ENCODE results near the gene SLC43A3. TPM values are rescaled to one million over a fixed set of nuclear protein-coding genes. Genes with fewer than 3 reads are reported as not detected.

SLC43A3 gene
- total and polyA plus RNA-seq, 7 donors, result 11.3 to 43.9 (median 25.2) TPM

- H3K4me1 ChIP-seq, result peaks cover 0 to 16% (median 15%) of the 10 kb centered on the region in 4 donors
- no peaks in the 10 kb centered on the region for H3K9me3 ChIP-seq
- intact Hi-C loops (cut with DNase I), result no loop called here
- DNase-seq, result no peak
- H3K27ac ChIP-seq, result no peak overlapping the region
- no peaks in the 10 kb centered on the region for H3K36me3 ChIP-seq
- peaks cover 0 to 48% (median 27%) of the 10 kb centered on the region in 3 donors for H3K27me3 ChIP-seq
- TF ChIP-seq POLR2A (IDR thresholded peaks at IDR 0.05) (no peak), POLR2AphosphoS5 (IDR thresholded peaks at IDR 0.05) (no peak), EP300 (IDR thresholded peaks at IDR 0.05) (no peak)
- TF ChIP-seq, protein P1, sequence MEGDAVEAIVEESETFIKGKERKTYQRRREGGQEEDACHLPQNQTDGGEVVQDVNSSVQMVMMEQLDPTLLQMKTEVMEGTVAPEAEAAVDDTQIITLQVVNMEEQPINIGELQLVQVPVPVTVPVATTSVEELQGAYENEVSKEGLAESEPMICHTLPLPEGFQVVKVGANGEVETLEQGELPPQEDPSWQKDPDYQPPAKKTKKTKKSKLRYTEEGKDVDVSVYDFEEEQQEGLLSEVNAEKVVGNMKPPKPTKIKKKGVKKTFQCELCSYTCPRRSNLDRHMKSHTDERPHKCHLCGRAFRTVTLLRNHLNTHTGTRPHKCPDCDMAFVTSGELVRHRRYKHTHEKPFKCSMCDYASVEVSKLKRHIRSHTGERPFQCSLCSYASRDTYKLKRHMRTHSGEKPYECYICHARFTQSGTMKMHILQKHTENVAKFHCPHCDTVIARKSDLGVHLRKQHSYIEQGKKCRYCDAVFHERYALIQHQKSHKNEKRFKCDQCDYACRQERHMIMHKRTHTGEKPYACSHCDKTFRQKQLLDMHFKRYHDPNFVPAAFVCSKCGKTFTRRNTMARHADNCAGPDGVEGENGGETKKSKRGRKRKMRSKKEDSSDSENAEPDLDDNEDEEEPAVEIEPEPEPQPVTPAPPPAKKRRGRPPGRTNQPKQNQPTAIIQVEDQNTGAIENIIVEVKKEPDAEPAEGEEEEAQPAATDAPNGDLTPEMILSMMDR (IDR thresholded peaks at IDR 0.05), result no peak
- no peak overlapping the region for H3K4me3 ChIP-seq
- 72 to 74% methylated on average over 5 of the region's 5 CpGs for WGBS, 2 donors
Measured at GRCh38 chr11:57474803-57475115, 47.8 kb upstream of the SLC43A3 start.

DNA sequence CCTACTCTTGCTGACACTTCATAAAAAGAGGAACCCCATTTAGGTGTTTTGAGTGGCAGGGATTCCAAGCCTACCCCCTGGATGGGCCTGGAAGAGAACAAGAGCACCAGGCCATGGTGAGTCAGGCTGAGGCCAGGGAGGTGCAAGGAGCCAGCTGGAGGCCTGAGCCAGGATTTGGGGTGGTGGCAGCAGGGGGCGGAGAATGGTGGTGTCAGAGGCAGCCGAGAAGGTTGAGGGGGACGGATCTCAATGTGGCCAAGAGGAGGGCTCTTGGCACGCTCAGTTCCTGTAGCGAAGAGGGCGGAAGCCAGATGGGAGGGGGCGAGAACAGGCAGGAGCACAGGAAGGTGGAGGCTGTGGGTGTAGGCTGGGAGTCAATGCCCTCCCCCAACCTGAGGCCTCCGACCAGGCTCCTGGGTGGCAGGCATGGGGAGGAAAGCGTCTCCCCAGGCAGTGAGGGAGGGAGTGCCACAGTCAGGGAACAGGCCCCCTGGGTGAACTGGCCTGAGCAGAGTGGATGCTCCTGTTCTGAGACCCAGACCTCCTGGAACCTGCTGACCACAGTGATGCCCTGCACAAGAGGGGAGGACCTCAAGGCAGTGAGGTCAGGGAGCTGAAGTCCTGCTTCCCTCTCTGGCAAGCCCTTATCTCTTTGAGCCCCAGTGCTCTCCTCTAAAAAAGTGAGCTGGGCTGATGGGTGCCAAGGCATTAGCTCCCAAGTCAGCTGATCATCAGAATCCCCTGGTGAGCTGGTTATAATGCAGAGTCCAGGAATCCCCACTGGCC lies 47.3 kb upstream of the SLC43A3 start:
- TF ChIP-seq EP300 (IDR thresholded peaks at IDR 0.05), result no peak
- TF ChIP-seq, protein P1 (IDR thresholded peaks at IDR 0.05), result no peak
- no peak for TF ChIP-seq POLR2A (IDR thresholded peaks at IDR 0.05)
- no peak for TF ChIP-seq POLR2AphosphoS5 (IDR thresholded peaks at IDR 0.05)
- Histone ChIP-seq H3K9me3 (no peaks in the 10 kb centered on the region), H3K27me3 (peaks cover 0 to 48% (median 27%) of the 10 kb centered on the region in 3 donors), H3K36me3 (no peaks in the 10 kb centered on the region), H3K4me3 (no peak overlapping the region), H3K27ac (no peak overlapping the region), H3K4me1 (peaks cover 0 to 16% (median 15%) of the 10 kb centered on the region in 4 donors)
- whole genome bisulfite sequencing, 2 donors, result 48 to 81% methylated on average over 9 of the region's 9 CpGs
- intact Hi-C loops (cut with DNase I), result no loop called here
- no peak for DNase-seq

GRCh38 chr11:57473285-57473841 lies 46.4 kb upstream of the SLC43A3 start:
- H3K4me3 ChIP-seq, result no peak overlapping the region
- WGBS, 2 donors, result 56 to 69% methylated on average over 6 of the region's 6 CpGs
- intact Hi-C loops (cut with DNase I), result no loop called here
- peaks cover 0 to 48% (median 27%) of the 10 kb centered on the region in 3 donors for H3K27me3 ChIP-seq
- no peaks in the 10 kb centered on the region for H3K9me3 ChIP-seq
- DNase-seq, result no peak
- TF ChIP-seq POLR2AphosphoS5 (IDR thresholded peaks at IDR 0.05) (no peak), EP300 (IDR thresholded peaks at IDR 0.05) (no peak), POLR2A (IDR thresholded peaks at IDR 0.05) (no peak)
- H3K27ac ChIP-seq, result no peak overlapping the region
- peaks cover 0 to 16% (median 15%) of the 10 kb centered on the region in 4 donors for H3K4me1 ChIP-seq
- H3K36me3 ChIP-seq, result no peaks in the 10 kb centered on the region

DNA sequence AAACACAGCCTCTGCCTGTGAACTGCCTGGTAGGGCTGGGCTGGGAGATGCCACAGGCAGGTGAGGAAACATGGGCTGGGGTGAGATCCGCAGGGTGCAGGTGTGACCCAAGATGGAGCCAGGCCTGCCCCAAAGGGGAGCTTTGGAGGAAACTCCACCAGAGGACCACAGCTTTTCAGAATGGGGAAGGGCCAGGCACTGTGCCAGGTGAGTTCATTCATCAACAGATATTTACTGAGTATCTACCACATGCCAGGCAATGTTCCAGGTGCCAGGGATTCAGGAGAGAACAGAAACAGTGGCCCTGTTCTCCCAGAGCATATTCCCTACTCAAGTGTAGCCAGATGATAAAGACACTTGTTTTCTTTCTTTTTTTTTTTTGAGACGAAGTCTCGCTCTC lies 44.6 kb upstream of the SLC43A3 start:
- H3K36me3 ChIP-seq, result no peaks in the 10 kb centered on the region
- no peak overlapping the region for H3K4me3 ChIP-seq
- no peak overlapping the region for H3K27ac ChIP-seq
- H3K4me1 ChIP-seq, result peaks cover 0 to 11% (median 10%) of the 10 kb centered on the region in 4 donors
- no peaks in the 10 kb centered on the region for H3K9me3 ChIP-seq
- H3K27me3 ChIP-seq, result peaks cover 0 to 43% (median 27%) of the 10 kb centered on the region in 3 donors
- no peak for DNase-seq
- no peak for TF ChIP-seq EP300 (IDR thresholded peaks at IDR 0.05)
- TF ChIP-seq, protein P1 (IDR thresholded peaks at IDR 0.05), result no peak
- 80 to 91% methylated on average over 3 of the region's 3 CpGs for WGBS, 2 donors
- intact Hi-C loops (cut with DNase I), result no loop called here

- Histone ChIP-seq H3K36me3 (no peaks in the 10 kb centered on the region), H3K4me3 (no peak overlapping the region), H3K4me1 (no peaks in the 10 kb centered on the region), H3K9me3 (no peaks in the 10 kb centered on the region), H3K27ac (no peak overlapping the region), H3K27me3 (peaks cover 0 to 28% (median 22%) of the 10 kb centered on the region in 3 donors)
- TF ChIP-seq, protein P1 (IDR thresholded peaks at IDR 0.05), result no peak
- TF ChIP-seq POLR2AphosphoS5 (IDR thresholded peaks at IDR 0.05), result no peak
- DNase-seq, result no peak
- intact Hi-C loops (cut with DNase I), result no loop called here
- 82 to 89% methylated on average over 5 of the region's 5 CpGs for WGBS, 2 donors
Measured at GRCh38 chr11:57469268-57469667, 42.3 kb upstream of the SLC43A3 start.
